ENCODE results near the gene ODF2.

The ODF2 gene

DNA sequence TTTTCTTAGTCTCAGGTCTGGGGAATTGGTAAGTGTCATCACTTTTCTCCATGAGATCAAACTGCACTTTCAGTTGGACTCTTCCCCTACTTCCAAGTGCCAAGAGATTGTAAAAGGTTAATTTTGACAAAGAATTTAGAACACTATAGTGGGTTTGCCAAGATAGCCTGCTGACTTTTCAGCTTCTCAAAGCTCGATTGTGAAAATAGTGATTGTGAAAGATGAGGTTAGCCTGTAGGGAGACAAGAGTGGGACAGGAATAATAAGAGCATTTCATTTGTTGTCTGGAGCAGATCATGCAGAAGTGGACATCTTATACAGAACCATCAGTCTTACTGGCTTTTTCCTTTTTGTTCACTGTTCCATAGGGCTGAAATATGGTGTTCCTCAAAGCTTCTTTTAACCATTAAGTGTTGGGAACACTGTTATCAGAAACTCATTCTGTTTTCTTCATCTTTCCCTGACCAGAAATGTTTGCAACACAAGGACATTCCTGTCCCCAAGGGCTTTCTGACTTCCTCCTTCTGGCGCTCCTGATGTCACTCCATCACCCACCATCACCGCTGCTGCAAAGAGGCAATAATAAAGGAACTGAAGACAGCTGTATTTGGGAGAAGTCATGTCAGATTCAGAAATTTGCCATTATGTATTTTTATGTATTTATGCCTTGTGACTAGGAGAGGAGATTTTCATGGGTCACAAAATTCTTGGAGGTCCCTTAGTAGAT lies 85.0 kb downstream of the ODF2 start:
- no peak for DNase-seq

DNA sequence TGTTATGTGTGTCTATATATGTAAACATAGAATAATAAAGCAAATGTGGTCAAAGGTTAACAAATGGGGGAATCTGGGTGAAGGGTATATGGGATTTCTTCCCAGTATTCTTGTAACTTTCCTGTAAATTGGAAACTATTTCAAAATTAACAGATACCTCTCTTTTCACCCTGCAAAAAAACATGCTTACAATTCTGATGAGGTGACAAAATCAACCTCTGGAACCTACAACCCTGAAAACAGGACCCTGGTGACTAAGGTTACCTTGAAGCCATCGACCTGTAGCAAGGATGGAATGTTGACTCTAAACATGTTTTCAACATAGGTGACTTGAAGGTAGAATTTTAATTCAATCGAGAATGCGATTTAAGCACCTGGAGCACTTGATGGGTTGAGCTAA lies 90.7 kb downstream of the ODF2 start:
- no peak for DNase-seq

DNA sequence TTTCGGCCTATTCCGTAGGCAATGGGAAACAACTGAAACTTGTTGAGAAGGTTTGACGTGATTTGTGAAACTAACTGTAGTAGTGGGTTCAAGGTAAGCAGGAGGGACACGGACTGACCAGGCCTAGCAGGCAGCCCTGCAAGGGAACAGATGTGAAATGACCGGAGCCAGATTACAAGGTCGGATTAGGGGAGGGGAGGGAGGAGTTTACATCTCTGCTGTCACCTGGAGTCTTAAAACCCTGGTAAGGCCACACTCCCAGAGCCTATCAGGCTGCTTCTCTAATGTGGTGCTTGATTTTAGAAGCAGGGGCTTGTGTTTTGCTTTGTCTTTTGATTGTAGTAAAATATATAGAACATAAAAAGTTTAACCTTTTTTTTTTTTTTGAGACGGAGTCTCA lies 93.1 kb downstream of the ODF2 start:
- DNase-seq = no peak

DNA sequence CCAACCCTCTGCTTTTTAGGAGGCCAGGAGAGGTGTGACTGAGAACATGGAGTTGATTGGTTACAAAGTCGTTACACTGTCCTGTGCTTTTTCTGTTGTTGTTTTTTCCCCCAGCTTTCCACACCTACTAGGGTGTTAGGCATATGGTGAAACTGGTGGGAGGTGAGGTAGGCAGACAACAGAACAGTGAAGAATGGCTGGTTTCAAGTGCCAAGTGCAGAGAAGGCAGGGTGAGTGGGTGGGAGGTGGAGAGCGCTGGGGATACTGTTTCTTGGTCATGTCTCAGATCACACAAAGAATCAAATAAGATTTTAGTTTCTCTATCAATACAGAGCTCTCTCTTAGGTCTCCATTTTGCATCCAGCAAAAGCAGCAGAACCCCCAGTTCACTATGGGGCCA lies 94.4 kb downstream of the ODF2 start:
- no peak for DNase-seq
